DOHH2 (cell line): ENCODE data around the gene SNX7.

Experiments
- EZH2phosphoT487 ChIP-seq: fragments of 200-600 bp; sonication (generic); IDR thresholded peaks from 2 replicates; pipeline ENCODE4 v1.6.1; 2017; ENCODE audit warnings: borderline replicate concordance, mild to moderate bottlenecking, antibody characterized with exemption, low read length, moderate library complexity, mixed read lengths
- TF ChIP-seq, protein P1 (sequence below): fragments of 200-600 bp; sonication (generic); IDR thresholded peaks from one replicate; pipeline ENCODE4 v1.5.1; 2014; ENCODE audit warnings: antibody characterized with exemption, mild to moderate bottlenecking, low read depth, low read length; ENCODE audit not compliant: poor library complexity, severe bottlenecking

DNA sequence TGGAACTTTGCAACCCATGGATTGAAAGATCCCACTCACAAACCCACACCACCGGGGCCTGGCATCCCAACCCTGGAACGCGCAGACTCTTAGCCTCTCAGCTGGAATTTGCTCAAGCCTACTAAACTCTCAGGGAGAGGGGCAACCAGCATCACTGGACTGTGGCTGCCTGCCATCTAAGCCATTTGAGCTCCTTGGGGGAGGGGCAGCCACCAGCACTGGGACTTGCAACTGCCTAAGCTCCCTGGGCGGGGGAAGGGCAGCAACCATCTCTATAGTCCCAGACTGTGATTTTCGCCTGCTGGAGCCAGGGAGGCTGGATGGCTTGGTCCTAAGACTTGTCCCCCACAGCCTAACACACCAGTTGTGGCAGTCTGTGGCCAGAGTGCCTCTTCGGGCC lies 122.3 kb downstream of the SNX7 start:
- TF ChIP-seq, protein P1, sequence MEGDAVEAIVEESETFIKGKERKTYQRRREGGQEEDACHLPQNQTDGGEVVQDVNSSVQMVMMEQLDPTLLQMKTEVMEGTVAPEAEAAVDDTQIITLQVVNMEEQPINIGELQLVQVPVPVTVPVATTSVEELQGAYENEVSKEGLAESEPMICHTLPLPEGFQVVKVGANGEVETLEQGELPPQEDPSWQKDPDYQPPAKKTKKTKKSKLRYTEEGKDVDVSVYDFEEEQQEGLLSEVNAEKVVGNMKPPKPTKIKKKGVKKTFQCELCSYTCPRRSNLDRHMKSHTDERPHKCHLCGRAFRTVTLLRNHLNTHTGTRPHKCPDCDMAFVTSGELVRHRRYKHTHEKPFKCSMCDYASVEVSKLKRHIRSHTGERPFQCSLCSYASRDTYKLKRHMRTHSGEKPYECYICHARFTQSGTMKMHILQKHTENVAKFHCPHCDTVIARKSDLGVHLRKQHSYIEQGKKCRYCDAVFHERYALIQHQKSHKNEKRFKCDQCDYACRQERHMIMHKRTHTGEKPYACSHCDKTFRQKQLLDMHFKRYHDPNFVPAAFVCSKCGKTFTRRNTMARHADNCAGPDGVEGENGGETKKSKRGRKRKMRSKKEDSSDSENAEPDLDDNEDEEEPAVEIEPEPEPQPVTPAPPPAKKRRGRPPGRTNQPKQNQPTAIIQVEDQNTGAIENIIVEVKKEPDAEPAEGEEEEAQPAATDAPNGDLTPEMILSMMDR, result no peak
- TF ChIP-seq EZH2phosphoT487, result no peak
